ENCODE data around the gene TPST2. TPM values are rescaled to one million over a fixed set of nuclear protein-coding genes. Genes with fewer than 3 reads are reported as not detected.
"Not testable (repeated sequence)": the region's sequence is repeated elsewhere in the genome, so short reads cannot be mapped to it uniquely, and the experiment has no call there.

Gene TPST2
- total RNA-seq, 2 experiments from 2014 or later = 55.4 to 60.8 TPM

DNA sequence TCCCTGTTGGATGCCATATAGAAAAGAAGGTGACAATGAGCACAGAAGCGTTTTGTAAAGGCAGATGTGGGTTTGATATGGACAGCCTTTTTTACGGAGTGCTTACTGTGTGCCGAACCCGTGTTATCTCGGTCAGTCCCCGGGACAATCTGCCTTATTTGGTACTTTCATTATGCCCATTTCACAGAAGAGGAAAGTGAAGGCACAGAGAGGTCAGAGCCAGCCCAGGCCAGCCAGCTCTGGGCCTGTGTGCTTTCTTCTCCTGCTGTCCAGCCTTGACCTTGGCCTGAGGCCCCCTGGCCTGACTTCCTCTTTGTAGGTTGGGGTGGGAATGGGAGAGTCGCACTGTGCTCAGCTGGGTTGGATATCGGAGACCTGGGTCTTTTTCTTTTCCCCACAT lies 28.5 kb upstream of the TPST2 start:
- no peaks in the 10 kb centered on the region for H3K36me3 Mint-ChIP-seq (ENCODE audit: low read depth)
- no peak overlapping the region for H3K27ac Mint-ChIP-seq
- POLR2A ChIA-PET = no interaction called here
- no peaks in the 10 kb centered on the region for H3K9me3 Mint-ChIP-seq
- DNase-seq = no peak
- H3K27me3 Mint-ChIP-seq = peaks cover 10% of the 10 kb centered on the region
- CTCF ChIA-PET = no interaction called here
- no peak overlapping the region for H3K4me3 Mint-ChIP-seq
- H3K4me1 Mint-ChIP-seq = peaks cover 20% of the 10 kb centered on the region

DNA sequence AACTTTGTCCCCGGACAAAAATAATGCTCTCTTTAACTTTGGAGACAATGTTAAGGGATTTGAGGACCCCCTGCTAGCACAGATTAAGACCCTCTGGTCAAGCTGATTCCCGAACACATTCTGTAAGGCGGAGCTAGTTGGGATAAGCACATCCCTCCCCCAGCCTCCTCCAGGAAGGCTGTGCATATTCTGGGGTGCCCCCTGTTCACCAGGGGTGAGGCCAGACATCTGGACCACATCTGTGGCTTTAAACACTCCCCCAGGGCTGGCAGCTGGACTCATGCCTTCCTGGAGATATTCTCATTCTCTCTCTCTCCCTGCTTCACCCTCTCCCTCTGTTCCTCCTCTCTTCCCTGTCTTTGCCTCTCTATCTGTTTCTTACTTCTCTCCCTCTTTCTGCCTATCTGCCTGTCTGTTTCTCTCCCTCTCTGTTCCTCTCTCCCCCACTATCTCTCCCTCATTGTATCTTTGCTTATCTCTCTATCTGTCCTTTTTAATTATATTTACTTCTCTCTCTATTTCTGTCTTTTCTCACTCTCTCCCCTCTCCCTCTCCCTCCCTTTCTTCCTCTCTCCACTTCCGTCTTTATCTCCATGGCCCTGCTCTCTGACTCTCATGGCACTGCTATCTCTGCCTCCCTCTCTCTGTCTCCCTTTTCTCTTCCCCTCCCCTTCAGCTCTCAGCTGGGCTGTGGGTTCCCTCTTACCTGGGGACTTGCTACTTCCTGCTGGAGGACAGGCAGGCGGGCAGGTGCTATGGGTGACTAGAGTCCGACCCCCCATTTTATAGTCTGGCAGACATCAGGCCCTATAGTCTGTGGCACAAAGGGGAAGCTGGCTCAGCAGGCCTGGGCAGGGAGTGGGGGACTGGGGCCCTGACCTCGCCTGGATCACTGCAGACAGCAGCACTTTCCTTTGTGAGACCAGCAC lies 27.6 kb upstream of the TPST2 start, which contains the start of gene CRYBB1:
Gene CRYBB1 (minus strand): TSS at position 757 of the 929 bp plus-strand sequence. CDS start 1,708 bp downstream, outside the sequence.
- ChIA-PET CTCF (interaction anchor here (1.8 kb wide), 1 partner anchor 26 kb away, joined by 6 read pairs; no protein-coding TSS in a partner anchor), POLR2A (no interaction called here)
- Mint-ChIP-seq H3K4me3 (no peak within 1 kb of the TSS), H3K27me3 (peaks cover 20% of the 10 kb centered on the region), H3K27ac (no peak within 1 kb of the TSS), H3K9me3 (no peaks in the 10 kb centered on the region), H3K4me1 (peaks cover 27% of the 10 kb centered on the region), H3K36me3 (ENCODE audit: low read depth) (no peaks in the 10 kb centered on the region)
- no peak for DNase-seq

DNA sequence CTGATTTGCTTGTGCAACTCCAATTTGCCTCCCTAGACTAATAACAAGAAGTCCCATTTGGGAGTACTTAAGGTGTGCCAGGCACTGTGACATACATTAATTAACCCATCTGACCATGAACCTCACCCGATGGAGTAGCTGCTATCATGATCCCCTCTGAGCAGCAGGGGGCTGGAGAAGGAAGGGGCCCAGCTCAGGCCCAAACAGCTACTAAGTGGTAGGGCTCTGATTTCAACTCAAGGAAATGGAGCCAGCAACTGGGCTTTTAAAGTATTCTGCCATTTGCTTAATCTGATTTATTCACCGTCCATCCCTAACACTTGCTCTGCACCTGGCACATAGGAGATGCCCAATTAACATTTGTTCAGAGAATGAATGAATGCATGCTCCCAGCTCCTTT lies 26.7 kb upstream of the TPST2 start:
- ChIA-PET POLR2A (no interaction called here), CTCF (interaction anchor here (1.8 kb wide), 1 partner anchor 26 kb away, joined by 6 read pairs; no protein-coding TSS in a partner anchor)
- Mint-ChIP-seq H3K9me3 (no peaks in the 10 kb centered on the region), H3K4me1 (peaks cover 31% of the 10 kb centered on the region), H3K4me3 (no peak overlapping the region), H3K27ac (no peak overlapping the region), H3K36me3 (ENCODE audit: low read depth) (no peaks in the 10 kb centered on the region), H3K27me3 (peaks cover 20% of the 10 kb centered on the region)
- DNase-seq = no peak

DNA sequence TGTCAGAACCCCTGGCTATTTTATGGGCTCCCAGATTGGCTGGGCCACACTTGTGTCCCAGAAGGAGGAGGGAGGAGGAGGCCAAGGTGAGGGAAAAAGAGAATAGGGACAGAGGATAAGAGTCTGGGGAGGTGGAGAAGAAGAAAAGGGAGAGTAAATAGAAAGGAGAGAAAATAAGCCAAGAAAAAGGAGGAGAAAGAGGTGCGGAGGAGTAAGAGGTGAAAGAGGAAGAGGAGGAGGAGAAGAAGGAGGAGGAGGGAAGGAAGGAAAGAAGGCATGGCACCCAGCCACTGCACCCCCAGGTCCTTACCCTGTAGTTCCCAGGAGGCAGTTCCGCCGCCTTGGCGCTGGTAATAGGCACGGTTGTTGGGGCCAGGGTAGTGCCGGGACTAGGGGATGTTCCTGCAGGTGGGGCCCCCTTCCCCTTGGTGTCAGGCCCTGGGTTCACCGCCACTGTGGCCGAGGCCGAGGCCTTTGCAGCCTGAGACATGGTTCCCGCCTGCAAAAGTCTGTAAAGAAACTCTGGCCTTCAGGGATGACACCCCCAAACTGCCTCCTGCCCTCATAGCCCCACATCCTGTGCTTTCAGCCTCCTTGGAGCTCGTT lies 26.0 kb upstream of the TPST2 start:
- DNase-seq = no peak
- ChIA-PET POLR2A (no interaction called here), CTCF (interaction anchor here (1.8 kb wide), 1 partner anchor 27 kb away, joined by 6 read pairs; no protein-coding TSS in a partner anchor)
- no peaks in the 10 kb centered on the region for H3K9me3 Mint-ChIP-seq
- peaks cover 20% of the 10 kb centered on the region for H3K27me3 Mint-ChIP-seq
- no peak overlapping the region for H3K4me3 Mint-ChIP-seq
- H3K36me3 Mint-ChIP-seq (ENCODE audit: low read depth) = no peaks in the 10 kb centered on the region
- H3K27ac Mint-ChIP-seq = no peak overlapping the region
- H3K4me1 Mint-ChIP-seq = peaks cover 29% of the 10 kb centered on the region

DNA sequence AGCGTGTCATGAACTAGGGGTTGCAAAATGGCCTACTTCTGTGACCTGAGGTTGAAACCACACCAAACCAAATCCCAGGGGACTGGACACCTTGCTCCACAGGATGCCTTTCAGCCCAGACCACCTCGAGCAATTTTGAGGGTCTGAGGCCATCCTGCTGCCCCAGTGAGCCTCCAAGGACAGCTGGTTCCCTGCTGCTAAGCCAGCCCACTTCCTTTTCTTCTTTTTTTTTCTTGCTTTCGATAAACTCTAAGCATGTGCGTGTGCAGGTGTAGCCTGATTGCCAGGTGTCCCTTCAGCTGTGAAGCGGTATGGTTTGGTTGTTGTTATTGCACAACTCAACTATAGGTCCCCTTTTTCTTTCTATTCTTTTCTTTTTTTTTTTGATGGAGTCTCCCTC lies 25.2 kb upstream of the TPST2 start:
- H3K4me1 Mint-ChIP-seq = peaks cover 37% of the 10 kb centered on the region
- DNase-seq = no peak
- peaks cover 20% of the 10 kb centered on the region for H3K27me3 Mint-ChIP-seq
- POLR2A ChIA-PET = no interaction called here
- no peaks in the 10 kb centered on the region for H3K36me3 Mint-ChIP-seq (ENCODE audit: low read depth)
- no peaks in the 10 kb centered on the region for H3K9me3 Mint-ChIP-seq
- CTCF ChIA-PET = no interaction called here
- no peak overlapping the region for H3K4me3 Mint-ChIP-seq
- no peak overlapping the region for H3K27ac Mint-ChIP-seq

DNA sequence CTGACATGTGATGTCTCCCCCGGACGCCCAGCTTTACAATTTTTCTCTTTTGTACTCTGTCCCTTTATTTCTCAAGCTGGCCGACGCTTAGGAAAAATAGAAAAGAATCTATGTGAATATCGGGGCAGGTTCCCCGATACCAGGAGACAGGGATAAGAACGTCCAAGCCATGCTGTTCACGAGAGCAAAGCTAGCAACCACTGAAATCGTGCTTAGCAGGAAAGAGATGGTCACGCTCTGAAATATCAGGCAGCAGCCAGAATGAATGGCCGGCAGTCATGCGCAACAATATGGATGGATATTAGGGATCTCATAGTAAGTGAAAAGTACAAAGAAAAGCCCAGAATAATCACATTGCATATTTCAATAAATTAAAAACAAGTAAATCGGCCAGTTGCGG lies 24.4 kb upstream of the TPST2 start:
- H3K27ac Mint-ChIP-seq = no peak overlapping the region
- POLR2A ChIA-PET = no interaction called here
- H3K9me3 Mint-ChIP-seq = no peaks in the 10 kb centered on the region
- H3K4me3 Mint-ChIP-seq = no peak overlapping the region
- H3K27me3 Mint-ChIP-seq = peaks cover 22% of the 10 kb centered on the region
- peaks cover 3% of the 10 kb centered on the region for H3K36me3 Mint-ChIP-seq (ENCODE audit: low read depth)
- no peak for DNase-seq
- CTCF ChIA-PET = no interaction called here
- H3K4me1 Mint-ChIP-seq = peaks cover 45% of the 10 kb centered on the region

DNA sequence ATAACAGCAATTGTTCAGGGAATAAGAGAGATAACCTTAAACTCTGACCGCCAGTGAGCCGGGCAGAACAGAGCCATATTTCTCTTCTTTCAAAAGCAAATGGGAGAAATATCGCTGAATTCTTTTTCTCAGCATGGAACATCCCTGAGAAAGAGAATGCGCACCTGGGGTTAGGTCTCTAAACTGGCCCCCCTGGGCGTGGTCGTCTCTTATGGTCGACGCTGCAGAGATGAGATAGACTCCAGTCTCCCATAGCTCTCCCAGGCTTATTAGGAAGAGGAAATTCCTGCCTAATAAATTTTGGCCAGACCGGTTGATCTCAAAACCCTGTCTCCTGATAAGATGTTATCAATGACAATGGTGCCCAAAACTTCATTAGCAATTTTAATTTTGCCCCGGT lies 23.8 kb upstream of the TPST2 start:
- POLR2A ChIA-PET; DNase-seq; H3K36me3 Mint-ChIP-seq (ENCODE audit: low read depth); H3K4me3 Mint-ChIP-seq; H3K9me3 Mint-ChIP-seq; H3K27ac Mint-ChIP-seq: not testable (repeated sequence)
- CTCF ChIA-PET = interaction anchor here (1.4 kb wide), 1 partner anchor 29 kb away, joined by 3 read pairs; no protein-coding TSS in a partner anchor
- Mint-ChIP-seq H3K4me1 (peaks cover 47% of the 10 kb centered on the region), H3K27me3 (peaks cover 23% of the 10 kb centered on the region)

DNA sequence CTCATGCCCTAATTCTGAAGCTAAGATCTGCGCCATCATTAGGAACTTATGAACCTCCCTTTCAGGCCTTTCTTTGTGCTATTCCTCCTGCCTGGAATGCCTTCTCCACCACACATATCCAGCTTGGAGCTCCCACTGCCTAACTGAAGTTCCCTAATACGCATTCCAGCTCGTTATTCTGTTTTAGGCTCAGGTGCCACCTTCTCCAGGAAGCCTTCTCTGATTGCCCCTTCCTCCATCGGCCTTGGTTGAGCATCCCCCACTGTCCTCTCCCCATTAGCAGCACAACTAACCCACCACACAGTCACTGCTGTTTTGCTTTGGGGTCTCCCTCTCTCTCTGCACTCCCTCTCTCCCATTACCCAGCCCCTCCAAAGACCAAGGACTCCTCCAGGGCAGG lies 22.7 kb upstream of the TPST2 start:
- H3K27me3 Mint-ChIP-seq = peaks cover 25% of the 10 kb centered on the region
- POLR2A ChIA-PET = interaction anchor here (1.0 to 1.7 kb wide), 3 partner anchors 16 to 100 kb away, joined by 3 to 5 read pairs (median 3); no protein-coding TSS in a partner anchor
- H3K9me3 Mint-ChIP-seq = no peaks in the 10 kb centered on the region
- peaks cover 5% of the 10 kb centered on the region for H3K36me3 Mint-ChIP-seq (ENCODE audit: low read depth)
- H3K27ac Mint-ChIP-seq = peak overlapping the region; percentile 52
- H3K4me1 Mint-ChIP-seq = peaks cover 45% of the 10 kb centered on the region
- DNase-seq = no peak
- CTCF ChIA-PET = interaction anchor here (0.6 to 1.4 kb wide), 2 partner anchors 30 to 251 kb away, joined by 3 read pairs; no protein-coding TSS in a partner anchor
- no peak overlapping the region for H3K4me3 Mint-ChIP-seq

DNA sequence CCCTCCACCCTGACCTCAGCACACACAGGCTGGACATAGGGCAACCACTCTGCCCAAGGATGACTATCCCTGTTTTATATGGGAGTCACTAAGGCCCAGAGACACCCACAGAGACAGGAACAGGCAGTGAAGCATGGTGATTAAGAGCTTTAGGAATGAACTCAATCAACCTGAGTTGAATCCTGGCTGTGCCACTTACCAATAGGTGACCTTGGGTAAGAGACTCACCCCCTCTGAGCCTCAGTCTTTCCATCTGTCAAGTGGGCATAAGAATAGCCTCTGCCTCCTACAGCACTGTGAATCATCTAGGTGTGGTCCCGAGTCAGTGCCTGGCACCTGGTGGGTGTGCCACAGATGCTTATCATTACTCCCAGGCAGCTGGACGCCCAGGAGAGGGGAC lies 21.1 kb upstream of the TPST2 start:
- Mint-ChIP-seq H3K4me1 (peaks cover 38% of the 10 kb centered on the region), H3K27me3 (peaks cover 22% of the 10 kb centered on the region), H3K9me3 (no peaks in the 10 kb centered on the region), H3K27ac (peak overlapping the region; percentile 85), H3K36me3 (ENCODE audit: low read depth) (peaks cover 5% of the 10 kb centered on the region), H3K4me3 (no peak overlapping the region)
- CTCF ChIA-PET = interaction anchor here (1.4 to 1.8 kb wide), 3 partner anchors 19 to 108 kb away, joined by 4 to 8 read pairs (median 5); no protein-coding TSS in a partner anchor
- POLR2A ChIA-PET = interaction anchor here (0.6 to 1.9 kb wide), 6 partner anchors 15 to 264 kb away, joined by 3 to 16 read pairs (median 6); no protein-coding TSS in a partner anchor
- no peak for DNase-seq

DNA sequence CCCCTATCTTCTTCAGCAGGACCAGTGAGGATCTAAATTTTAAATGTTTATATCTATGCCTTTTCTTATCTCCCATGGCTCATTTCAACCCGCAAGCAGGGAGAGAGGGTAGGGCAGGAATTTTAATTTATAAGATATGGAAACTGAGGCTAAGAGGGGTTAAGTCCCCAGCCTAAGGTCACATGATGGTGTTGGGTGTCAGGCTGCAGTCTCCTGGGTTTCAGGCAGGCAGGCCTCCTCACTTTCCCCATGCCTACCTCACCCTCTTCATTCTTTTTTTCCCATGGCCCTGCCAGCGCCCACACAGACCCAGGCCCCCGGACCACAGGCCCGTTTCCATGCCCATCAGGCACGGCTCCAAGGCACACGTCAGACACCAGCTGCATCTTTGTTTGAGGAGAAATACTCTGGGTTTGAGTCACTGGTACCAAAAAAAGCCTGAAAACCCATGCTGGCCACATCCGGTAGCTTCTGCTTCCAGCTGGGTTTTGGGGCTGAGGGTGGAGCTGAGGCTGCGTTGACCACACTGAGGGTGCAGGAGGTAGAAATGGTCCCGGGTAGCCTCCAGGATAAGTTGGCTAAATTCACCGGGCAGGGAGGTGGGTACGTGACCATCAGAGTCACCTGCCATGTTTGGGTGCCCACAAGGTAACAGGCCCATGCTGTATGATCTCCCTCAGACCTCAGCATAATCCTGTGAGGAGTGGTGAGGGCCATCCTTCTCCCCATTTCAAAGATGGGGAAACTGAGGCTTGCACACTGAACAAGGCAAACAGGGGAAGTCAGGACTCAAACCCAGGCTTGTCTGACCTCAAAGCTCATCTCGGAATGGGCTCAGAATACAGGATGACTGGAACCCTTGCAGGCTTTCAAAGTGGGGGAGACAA lies 20.4 kb upstream of the TPST2 start:
- peaks cover 38% of the 10 kb centered on the region for H3K4me1 Mint-ChIP-seq
- peaks cover 5% of the 10 kb centered on the region for H3K36me3 Mint-ChIP-seq (ENCODE audit: low read depth)
- no peaks in the 10 kb centered on the region for H3K9me3 Mint-ChIP-seq
- peaks cover 22% of the 10 kb centered on the region for H3K27me3 Mint-ChIP-seq
- ChIA-PET CTCF (interaction anchor here (1.4 to 1.8 kb wide), 3 partner anchors 18 to 107 kb away, joined by 4 to 8 read pairs (median 5); no protein-coding TSS in a partner anchor), POLR2A (interaction anchor here (0.6 to 1.9 kb wide), 6 partner anchors 14 to 263 kb away, joined by 3 to 16 read pairs (median 6); no protein-coding TSS in a partner anchor)
- peak overlapping the region; percentile 56 for H3K4me3 Mint-ChIP-seq
- DNase-seq = peak; percentile 84
- peak overlapping the region; percentile 85 for H3K27ac Mint-ChIP-seq

DNA sequence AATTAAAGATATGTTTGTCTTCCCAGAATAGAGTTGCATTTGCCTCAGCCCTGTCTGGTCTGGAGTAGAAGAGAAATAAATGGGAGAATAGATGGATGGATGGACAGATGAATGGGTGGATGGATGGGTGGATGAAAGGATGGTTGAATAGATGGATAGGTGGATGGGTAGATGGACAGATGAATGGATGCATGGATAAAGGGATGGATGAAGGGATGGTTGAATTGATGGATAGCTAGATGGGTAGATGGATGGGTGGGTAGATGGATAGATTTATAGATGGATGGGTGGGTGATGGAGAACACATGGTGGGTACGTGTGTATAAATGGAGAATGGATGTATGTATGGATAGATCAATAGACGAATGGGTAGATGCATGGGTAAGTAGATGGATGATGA lies 19.4 kb upstream of the TPST2 start:
- Mint-ChIP-seq H3K9me3 (no peaks in the 10 kb centered on the region), H3K27me3 (peaks cover 21% of the 10 kb centered on the region), H3K27ac (peak overlapping the region; percentile 13), H3K4me3 (no peak overlapping the region), H3K4me1 (peaks cover 43% of the 10 kb centered on the region), H3K36me3 (ENCODE audit: low read depth) (peaks cover 5% of the 10 kb centered on the region)
- ChIA-PET CTCF (no interaction called here), POLR2A (no interaction called here)
- no peak for DNase-seq

DNA sequence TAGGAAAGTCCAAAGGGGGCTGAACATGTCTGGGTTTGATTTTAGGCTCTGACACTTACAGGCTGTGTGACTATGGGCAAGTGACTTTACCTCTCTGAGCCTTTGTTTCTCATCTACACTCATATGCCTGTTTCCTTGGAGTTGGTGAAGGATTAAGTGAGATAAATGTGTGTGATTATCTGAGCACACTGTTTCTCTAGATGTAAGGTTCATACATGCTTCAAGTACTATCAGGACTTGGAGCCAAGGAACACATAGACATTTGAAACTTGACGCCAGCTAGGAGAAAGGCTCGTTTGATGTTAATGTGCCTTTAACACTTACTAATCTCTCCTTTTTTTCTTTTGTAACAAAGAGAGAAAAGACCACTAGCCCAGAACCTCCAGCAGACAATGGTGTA lies 18.2 kb upstream of the TPST2 start:
- Mint-ChIP-seq H3K4me1 (peaks cover 46% of the 10 kb centered on the region), H3K4me3 (no peak overlapping the region), H3K27me3 (peaks cover 13% of the 10 kb centered on the region), H3K27ac (no peak overlapping the region), H3K9me3 (no peaks in the 10 kb centered on the region), H3K36me3 (ENCODE audit: low read depth) (peaks cover 5% of the 10 kb centered on the region)
- DNase-seq = no peak
- POLR2A ChIA-PET = interaction anchor here (1.3 kb wide), 1 partner anchor 10 kb away, joined by 3 read pairs; no protein-coding TSS in a partner anchor
- CTCF ChIA-PET = interaction anchor here (0.8 to 1.7 kb wide), 3 partner anchors 12 to 105 kb away, joined by 3 to 8 read pairs (median 3); no protein-coding TSS in a partner anchor

Data from activated CD4-positive, alpha-beta memory T cell treated with anti-CD3 and anti-CD28 coated beads, Interleukin-2, amount 10 ng/mL, durations not matched to agents 7 days and 5 days (primary cell).